ENCODE measurements around the gene AKNA. TPM values are rescaled to one million over a fixed set of nuclear protein-coding genes. Genes with fewer than 3 reads are reported as not detected.
A peak's percentile ranks its signal among the peaks of the same experiment; 100 is the strongest.

Gene AKNA
- total RNA-seq, 1 donor: 27.9 TPM

GRCh38 chr9:114341991-114342390 lies 45.8 kb downstream of the AKNA start:
- H4K20me1 ChIP-seq (ENCODE audit: insufficient read depth, low read length): no peaks in the 10 kb centered on the region
- H3K79me2 ChIP-seq (ENCODE audit: insufficient read depth, low read length): no peaks in the 10 kb centered on the region
- no peak overlapping the region for H3K4me3 ChIP-seq (ENCODE audit: insufficient read depth, low read length)
- H3K9me3 ChIP-seq (ENCODE audit: low read depth, low read length): no peaks in the 10 kb centered on the region
- no peak for TF ChIP-seq CTCF (IDR thresholded peaks at IDR 0.05; ENCODE audit: extremely low read depth, low read depth, low read length)
- DNase-seq (ENCODE audit: insufficient read length, low spot score, missing footprints): no peak
- no peaks in the 10 kb centered on the region for H3K27me3 ChIP-seq (ENCODE audit: insufficient read depth, low read length)
- H3K4me2 ChIP-seq (ENCODE audit: insufficient read depth, low read length): no peak overlapping the region
- H3K4me1 ChIP-seq (ENCODE audit: insufficient read depth, low read length): no peaks in the 10 kb centered on the region
- peaks cover 58% of the 10 kb centered on the region for H3K36me3 ChIP-seq (ENCODE audit: insufficient read depth, low read length)
- H3K27ac ChIP-seq (ENCODE audit: low read depth, low read length): no peak overlapping the region
- H2AFZ ChIP-seq (ENCODE audit: low read length): no peak overlapping the region

GRCh38 chr9:114341152-114341830 lies 46.5 kb downstream of the AKNA start:
- H3K36me3 ChIP-seq (ENCODE audit: insufficient read depth, low read length): peaks cover 52% of the 10 kb centered on the region
- no peak overlapping the region for H3K4me3 ChIP-seq (ENCODE audit: insufficient read depth, low read length)
- H3K27ac ChIP-seq (ENCODE audit: low read depth, low read length): no peak overlapping the region
- no peaks in the 10 kb centered on the region for H4K20me1 ChIP-seq (ENCODE audit: insufficient read depth, low read length)
- no peak overlapping the region for H2AFZ ChIP-seq (ENCODE audit: low read length)
- H3K4me2 ChIP-seq (ENCODE audit: insufficient read depth, low read length): no peak overlapping the region
- H3K79me2 ChIP-seq (ENCODE audit: insufficient read depth, low read length): no peaks in the 10 kb centered on the region
- H3K4me1 ChIP-seq (ENCODE audit: insufficient read depth, low read length): no peaks in the 10 kb centered on the region
- no peak for DNase-seq (ENCODE audit: insufficient read length, low spot score, missing footprints)
- no peaks in the 10 kb centered on the region for H3K27me3 ChIP-seq (ENCODE audit: insufficient read depth, low read length)
- no peaks in the 10 kb centered on the region for H3K9me3 ChIP-seq (ENCODE audit: low read depth, low read length)
- TF ChIP-seq CTCF (IDR thresholded peaks at IDR 0.05; ENCODE audit: extremely low read depth, low read depth, low read length): no peak

GRCh38 chr9:114339130-114339908 lies 48.5 kb downstream of the AKNA start:
- Histone ChIP-seq H4K20me1 (ENCODE audit: insufficient read depth, low read length) (no peaks in the 10 kb centered on the region), H3K27ac (ENCODE audit: low read depth, low read length) (no peak overlapping the region), H3K4me1 (ENCODE audit: insufficient read depth, low read length) (no peaks in the 10 kb centered on the region), H3K9me3 (ENCODE audit: low read depth, low read length) (no peaks in the 10 kb centered on the region), H3K4me2 (ENCODE audit: insufficient read depth, low read length) (no peak overlapping the region), H3K36me3 (ENCODE audit: insufficient read depth, low read length) (peaks cover 47% of the 10 kb centered on the region), H3K27me3 (ENCODE audit: insufficient read depth, low read length) (no peaks in the 10 kb centered on the region), H3K79me2 (ENCODE audit: insufficient read depth, low read length) (no peaks in the 10 kb centered on the region), H2AFZ (ENCODE audit: low read length) (no peak overlapping the region), H3K4me3 (ENCODE audit: insufficient read depth, low read length) (no peak overlapping the region)
- peak; percentile 98 for TF ChIP-seq CTCF (IDR thresholded peaks at IDR 0.05; ENCODE audit: extremely low read depth, low read depth, low read length)
- DNase-seq (ENCODE audit: insufficient read length, low spot score, missing footprints): peak; percentile 98

GRCh38 chr9:114338187-114338586 lies 49.6 kb downstream of the AKNA start:
- H3K4me1 ChIP-seq (ENCODE audit: insufficient read depth, low read length): no peaks in the 10 kb centered on the region
- no peak overlapping the region for H3K4me2 ChIP-seq (ENCODE audit: insufficient read depth, low read length)
- no peak overlapping the region for H3K27ac ChIP-seq (ENCODE audit: low read depth, low read length)
- H3K79me2 ChIP-seq (ENCODE audit: insufficient read depth, low read length): no peaks in the 10 kb centered on the region
- H2AFZ ChIP-seq (ENCODE audit: low read length): no peak overlapping the region
- H3K36me3 ChIP-seq (ENCODE audit: insufficient read depth, low read length): peaks cover 38% of the 10 kb centered on the region
- H3K9me3 ChIP-seq (ENCODE audit: low read depth, low read length): no peaks in the 10 kb centered on the region
- H3K27me3 ChIP-seq (ENCODE audit: insufficient read depth, low read length): no peaks in the 10 kb centered on the region
- no peaks in the 10 kb centered on the region for H4K20me1 ChIP-seq (ENCODE audit: insufficient read depth, low read length)
- DNase-seq (ENCODE audit: insufficient read length, low spot score, missing footprints): no peak
- no peak for TF ChIP-seq CTCF (IDR thresholded peaks at IDR 0.05; ENCODE audit: extremely low read depth, low read depth, low read length)
- no peak overlapping the region for H3K4me3 ChIP-seq (ENCODE audit: insufficient read depth, low read length)
